NCI-H69 (cell line): ENCODE data around the gene ITPR1.
A peak's percentile ranks its signal among the peaks of the same experiment; 100 is the strongest.
"Not testable (repeated sequence)": the region's sequence is repeated elsewhere in the genome, so short reads cannot be mapped to it uniquely, and the experiment has no call there.

Experiments used
- DNase-seq: peaks from one replicate; lab custom pipeline; 2025; lab: John Stamatoyannopoulos, UW

ITPR1 gene

DNA sequence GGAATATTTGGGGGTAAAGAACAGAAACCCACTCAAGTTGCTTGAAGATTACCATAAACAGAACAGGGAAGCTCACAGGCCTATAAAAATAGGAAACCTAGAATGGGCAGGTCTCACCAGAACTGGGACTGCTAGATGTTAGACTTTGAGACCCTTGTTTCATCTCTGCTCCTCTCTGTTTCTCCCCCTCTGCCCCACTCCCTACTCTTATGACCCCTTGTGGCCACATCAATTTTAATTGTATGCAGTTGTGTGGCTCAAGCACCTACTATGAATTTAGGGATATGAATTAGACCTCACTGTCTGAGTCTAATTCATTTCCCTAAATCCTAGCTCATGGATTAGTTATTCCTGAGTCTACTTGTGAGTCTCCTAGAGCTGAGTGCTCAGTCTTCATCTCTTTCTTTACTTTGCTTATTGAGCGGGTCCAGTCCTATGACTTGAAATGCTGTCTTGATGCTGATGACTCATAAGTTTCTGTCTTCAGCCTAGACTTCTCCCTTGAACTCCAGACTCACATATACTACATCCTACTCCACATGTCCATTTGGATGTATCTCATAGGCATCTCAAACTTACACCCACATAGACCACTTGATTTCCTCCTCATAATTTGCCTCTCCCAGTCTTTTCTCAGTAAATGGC lies 78.7 kb downstream of the ITPR1 start:
- no peak for DNase-seq

DNA sequence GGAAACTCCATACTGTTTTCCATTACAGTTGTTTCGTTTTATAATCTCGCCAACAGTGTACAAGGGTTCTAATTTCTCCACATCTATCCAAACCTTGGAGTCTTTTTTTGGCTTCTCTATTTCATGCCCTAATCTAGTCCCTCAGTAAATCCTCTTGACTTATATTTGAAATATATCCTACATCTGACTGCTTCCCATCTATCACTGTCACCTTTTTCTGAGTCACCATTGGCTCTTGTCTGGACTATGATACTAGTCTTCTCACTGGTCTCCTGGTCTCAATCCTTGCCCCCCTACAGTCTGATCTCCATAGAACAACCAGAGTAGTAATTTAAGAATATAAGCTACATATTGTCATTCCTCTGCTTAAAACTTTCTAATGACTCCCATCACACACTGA lies 80.0 kb downstream of the ITPR1 start:
- no peak for DNase-seq

DNA sequence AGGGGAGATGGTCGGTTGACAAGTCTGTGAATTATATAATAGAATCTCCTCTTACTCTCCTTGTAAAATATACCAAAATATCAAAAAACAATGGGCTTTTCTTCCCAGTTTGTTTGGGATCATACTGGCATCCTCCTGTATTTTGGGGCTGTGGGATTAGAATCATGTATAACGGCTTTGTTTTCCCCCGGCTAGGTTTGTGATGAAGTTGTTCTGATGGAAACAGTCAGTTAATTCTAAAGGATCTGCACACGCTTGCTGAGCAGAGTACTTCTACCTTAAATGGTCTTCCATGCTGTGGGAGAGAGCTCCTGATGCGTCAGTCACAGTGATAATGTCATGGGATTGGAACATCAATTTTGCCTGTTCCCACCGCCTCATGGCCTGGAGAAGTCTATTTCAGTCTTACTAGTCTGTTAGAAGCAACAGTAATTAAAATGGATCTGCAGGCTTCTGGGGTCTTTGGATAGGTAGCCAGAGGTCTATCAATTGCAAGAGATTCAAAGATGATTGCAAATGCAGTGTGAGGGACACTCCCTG lies 81.3 kb downstream of the ITPR1 start:
- no peak for DNase-seq

DNA sequence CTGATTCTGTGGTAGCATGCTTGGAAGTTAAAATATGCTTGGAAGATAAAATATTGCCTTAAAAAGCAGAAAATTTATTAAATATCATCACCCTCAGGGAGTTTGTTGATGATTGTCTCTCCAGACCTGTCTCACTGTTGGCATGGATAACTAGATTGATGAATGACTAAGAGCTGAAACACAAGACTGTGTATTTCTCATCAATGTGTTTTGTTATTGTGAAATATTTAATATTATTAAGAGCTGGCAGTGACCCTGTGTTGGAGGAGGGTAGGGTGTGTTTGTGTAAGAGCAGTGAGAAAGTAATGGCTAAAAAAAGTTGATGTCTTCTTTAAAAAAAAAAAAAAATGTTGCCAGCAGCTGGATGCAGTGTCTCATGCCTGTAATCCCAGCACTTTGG lies 82.2 kb downstream of the ITPR1 start:
- DNase-seq: no peak

DNA sequence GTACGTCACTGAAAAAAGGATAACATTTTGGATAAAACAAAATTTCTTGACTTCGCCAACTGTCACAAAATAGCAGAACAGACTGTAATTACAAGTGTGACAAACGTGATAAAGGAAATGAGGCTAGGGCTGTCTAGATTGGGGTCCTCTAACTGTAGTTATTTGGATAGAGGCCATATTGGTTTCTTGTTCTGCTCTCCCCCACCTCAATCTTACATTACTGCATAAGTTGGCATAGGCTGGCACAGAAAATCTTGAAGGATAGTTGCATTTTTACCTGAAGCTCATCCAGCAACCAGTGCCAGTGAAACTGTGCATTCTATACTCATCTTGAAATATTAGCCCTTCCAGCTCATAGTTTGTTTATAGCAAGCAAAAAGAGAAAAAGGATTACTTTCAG lies 84.6 kb downstream of the ITPR1 start:
- DNase-seq: no peak

DNA sequence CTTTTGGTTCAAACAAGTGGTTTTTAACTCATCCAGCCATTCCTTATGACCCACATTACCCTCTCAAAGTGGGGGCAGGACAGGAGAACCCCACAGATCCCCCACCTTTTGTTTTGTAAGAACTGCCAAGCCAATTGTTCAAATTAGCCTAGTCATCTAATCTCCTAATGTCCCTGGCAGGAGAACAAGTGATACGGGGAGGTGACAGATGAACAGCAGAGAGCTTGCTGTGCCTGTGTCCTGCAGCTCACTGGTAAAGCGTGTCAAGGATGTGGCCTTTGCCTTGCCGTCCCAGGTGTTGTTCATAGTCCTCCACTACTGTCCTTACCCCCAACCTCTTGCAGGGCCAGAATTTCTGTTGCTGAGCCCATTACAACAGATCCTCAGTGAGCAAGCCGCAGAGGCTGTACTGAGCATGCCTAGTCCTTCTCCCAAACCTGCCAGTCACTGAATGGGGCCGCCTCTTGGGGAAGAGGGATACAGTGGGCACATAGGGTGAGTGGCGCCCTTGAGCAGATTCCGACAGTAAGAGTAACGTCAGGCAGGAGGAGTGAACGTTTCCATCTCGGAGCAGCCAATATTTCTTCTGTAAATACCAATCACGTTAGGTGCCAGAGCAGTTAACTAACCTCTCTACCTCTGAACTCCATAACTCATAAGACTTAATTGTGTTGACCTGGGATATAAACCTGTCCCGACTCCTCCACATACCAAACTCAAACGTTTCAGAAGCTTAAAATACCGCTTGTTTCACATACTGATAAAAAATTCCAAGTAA lies 87.4 kb downstream of the ITPR1 start:
- no peak for DNase-seq

DNA sequence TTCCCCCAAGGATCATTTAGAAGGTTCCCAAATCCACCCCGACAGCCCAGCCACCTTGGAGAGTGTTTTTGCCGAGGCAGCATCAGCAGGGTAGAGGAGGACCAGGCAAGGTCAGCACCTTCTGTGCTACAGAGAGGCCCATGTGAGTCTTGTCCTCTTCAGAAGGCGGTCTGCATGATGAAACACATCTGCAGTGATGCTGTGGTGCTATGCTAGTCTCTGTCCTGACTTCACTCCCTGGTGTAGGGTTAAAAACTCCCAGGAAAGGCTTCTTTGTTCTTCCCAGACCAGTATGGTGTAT lies 87.9 kb downstream of the ITPR1 start:
- DNase-seq: no peak

DNA sequence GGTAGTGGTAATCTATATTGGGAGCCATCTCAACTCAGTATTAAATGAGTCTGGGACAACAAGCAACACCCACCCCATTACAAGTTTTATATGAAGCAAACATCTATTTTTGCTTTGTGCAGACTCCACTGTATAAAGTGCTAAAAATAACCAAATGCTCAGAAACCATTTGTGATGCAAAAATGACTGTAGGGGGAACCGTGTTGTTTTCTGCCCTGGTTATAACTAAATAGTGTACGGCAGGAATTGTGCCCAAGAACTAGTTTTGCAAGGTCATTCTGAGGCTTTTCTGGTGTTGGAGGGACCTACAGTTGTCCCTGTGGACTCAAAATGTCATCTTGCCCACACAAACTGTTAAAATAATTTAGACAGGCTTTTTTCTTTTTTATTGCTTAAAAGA lies 88.3 kb downstream of the ITPR1 start:
- no peak for DNase-seq

DNA sequence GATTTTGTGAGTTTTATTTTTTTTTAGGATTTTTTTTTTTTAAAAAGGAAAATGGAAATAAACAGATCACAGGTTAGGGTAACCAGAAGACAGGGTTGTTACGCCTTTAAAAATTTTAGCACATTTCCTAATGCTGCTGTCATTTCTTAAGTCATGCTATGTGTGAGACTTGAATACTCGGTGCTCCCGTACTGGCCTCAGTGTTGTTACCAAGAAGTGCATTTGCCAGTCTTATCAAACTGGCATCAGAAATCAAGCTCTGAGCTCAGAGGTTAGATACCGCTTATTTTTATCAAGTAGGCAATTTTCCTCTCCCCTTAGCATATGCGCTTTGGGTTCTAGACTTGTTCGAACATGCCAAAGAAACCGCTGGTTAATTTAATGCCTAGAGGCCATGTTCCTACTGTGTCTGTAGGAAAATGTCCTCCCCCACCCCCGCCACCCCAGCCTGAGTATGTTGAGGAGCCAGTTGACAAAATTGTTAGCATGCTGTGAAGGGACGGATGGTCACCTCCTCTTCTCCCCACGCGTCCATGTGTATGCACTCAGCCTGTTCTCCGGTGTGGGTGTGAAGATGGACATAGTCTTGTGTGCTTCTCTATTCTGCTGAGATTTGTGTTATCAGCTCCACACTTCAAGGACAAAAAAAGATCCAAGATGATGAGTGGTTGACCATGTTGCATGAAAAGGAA lies 88.9 kb downstream of the ITPR1 start:
- DNase-seq: peak; percentile 16

DNA sequence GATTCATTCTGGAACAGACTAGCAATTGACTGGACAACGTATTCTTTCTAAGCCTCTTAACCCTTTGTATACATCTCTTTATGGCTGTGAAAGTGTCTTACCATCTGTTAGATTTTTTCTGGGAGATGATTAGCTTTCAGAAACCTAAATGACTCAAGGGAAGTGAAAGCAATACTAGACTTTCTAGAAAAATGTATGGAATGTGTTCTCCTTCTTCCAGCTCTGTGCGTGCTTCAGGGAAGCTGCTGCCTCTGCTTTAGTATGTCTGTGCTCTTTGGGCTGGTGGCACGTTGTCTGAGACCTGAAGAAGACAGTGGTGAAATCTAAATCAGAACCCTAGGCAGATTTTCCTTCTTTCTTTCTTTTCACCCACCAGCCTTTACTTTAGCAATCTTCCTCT lies 89.5 kb downstream of the ITPR1 start:
- DNase-seq: no peak

DNA sequence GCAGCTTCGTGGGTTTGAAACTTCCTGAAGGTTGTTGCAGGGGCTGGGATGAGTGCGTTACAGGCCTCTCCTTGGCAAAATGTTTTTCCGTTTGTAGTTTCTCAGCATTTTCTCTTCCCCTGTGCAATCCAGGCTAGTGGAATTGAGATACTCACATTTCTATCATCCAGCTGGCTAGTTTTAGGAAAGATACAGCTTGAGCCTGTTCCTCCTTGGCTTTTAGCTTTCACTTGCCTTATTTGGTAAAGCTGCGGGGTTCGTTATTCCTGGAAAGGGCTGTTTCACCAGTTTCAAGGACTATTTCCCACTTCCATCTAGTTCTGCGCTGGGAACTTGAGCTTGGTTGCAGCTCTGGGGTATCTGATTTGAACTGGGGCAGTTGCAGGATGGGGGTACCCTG lies 90.3 kb downstream of the ITPR1 start:
- no peak for DNase-seq

DNA sequence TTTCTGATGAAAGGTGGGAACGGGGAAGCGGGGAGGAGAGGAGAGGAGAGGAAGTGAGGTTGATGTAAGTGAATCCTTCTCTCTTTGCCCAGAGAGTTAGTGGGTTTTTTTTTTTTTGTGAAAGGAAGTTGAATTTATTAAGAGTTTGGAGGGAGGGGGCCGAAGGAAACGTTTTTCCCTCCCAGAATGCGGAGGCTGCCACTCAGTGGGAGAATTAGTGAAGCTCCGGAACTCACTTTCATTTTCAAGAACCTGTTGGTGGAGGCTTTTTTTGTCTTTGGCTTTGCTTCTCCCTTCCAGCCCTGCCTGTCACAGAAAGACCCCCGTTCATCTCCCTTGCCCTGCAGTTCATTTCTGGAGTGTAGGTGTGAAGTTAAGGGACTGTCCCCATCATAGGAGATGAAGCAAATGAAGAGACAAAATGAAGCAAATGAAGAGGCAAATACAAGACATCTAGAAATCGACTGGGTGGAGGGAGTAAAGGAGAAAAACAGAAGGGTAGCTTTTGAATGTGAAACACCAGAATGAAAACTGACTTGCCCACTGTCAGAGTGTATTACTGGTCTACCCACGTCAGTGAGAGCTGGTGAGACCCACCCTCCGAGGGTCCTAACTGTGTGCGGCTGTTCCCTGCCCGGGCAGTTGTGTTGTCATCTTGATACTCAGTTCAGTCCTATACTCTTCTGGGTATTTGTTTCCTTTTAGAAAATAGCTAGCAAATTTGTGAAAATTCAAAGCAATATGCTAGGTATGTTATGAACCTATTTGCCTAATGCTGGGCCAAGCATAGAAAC lies 91.5 kb downstream of the ITPR1 start:
- DNase-seq: no peak

DNA sequence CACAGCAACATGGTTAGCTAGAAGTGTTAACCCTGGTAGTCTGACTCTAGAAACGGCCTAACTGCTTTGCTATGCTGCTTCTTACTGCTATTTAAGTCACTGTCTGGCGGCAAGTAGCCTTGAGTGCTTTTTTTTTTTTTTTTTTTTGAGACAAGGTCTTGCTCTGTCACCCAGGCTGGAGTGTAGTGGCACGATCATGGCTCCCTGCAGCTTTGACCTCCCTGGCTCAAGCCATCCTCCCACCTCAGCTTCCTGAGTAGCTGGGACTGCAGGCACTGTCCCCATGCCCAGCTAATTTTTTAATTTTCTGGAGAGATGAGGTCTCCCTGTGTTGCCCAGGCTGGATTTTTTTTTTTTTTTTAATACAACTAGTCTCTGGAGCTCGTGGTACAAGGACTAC lies 93.2 kb downstream of the ITPR1 start:
- no peak for DNase-seq

DNA sequence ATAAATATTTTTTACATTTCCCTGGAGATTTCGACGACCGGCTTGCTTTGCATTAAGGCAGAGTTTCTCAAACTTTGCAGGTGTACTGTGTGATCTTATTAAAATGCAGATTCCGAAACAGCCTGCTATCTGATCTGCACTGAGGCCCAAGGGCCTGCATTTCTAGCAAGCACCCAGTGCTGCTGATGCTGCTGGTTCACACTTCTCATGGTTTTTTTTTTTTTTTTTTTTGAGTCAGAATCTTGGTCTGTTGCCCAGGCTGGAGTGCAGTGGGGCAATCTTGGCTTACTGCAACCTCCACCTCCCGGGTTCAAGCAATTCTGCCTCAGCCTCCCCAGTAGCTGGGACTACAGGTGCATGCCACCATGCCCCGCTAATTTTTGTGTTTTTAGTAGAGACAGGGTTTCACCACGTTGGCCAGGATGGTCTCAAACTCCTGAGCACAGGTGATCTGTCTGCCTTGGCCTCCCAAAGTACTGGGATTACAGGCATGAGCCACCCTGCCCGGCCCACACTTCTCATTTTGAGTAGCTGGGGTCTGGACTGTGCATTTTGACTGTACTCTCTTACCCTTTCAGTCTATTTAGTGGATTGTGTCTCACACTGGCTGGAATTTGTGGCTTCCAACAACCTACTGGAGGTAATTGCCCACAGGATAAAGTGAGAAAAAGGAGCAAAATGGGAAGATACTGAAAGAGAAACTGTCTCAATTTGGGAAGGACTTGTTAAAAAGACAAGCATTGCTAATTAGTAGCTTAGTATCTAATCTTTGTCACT lies 94.1 kb downstream of the ITPR1 start:
- no peak for DNase-seq

DNA sequence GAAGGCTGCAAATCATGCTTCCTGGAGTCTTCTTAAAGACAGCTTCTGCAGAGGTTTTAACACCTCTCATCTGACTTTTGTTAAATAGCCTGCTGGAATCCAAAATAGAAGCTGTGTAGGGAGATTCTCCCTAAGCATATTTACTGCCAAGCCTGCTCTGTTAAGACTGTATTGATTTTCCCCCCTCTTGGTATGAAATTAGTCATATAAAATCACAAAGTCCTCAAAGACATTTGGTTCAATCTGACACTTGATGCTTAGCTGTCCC lies 94.6 kb downstream of the ITPR1 start:
- no peak for DNase-seq

DNA sequence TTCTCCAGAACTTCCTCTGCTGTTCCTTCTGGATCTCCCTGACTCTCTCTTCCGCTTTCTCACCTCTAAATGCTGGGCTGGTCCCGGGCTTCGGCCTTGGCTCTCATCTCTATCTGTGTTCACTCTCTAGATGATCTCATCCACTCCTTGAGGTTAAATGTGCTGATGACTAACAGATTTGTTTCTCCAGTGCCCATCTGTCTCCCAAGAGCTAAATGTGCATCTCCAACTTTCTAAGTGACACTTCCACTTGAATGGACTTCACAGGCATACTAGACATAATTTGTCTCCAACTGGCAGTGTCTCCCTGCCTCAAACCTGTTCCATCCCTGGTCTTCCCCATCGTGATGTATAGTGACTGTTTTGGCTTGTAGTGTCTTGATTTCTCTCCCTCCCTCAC lies 95.3 kb downstream of the ITPR1 start:
- no peak for DNase-seq

DNA sequence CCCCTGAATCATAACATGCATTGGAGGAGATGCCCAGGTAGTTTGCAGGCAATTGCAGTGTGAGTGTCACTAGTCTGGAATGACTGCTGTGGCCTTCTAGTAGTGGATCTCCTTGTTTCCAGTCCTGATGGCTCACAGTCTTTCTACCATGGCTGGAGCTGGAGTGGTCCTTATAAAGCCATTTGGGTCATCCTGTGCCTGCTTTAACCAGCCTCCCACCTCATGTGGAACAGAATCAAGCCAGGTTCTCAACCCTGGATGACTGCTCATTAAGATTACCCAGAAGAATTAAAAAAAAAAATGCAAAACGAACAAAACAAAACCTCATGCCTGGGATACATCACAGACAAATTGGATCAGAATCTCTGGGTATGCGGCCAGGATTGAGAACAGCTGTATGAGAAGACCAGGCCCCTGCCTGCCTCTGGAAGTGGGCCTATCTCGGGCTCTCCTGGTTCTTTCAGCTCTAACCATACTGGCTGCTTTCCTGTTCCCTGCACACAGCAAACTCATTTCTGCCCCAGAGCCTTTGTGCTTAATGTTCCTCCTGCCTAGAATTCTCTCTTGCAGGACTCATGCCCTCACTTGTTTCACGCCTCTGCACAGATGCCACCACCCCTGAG lies 96.4 kb downstream of the ITPR1 start:
- DNase-seq: no peak

DNA sequence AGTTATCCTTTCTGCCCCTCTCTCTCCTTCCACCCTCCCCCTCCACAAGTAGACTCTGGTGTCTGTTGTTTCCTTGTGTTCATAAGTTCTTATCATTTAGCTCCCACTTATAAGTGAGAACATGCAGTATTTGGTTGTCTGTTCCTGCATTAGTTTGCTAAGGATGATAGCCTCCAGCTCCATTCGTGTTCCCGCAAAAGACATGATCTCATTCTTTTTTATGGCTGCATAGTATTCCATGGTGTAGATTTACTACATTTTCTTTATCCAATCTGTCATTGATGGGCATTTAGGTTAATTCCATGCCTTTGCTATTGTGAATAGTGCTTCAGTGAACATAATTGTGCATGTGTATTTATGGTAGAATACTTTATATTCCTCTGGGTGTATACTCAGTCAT lies 97.7 kb downstream of the ITPR1 start:
- not testable (repeated sequence) for DNase-seq

DNA sequence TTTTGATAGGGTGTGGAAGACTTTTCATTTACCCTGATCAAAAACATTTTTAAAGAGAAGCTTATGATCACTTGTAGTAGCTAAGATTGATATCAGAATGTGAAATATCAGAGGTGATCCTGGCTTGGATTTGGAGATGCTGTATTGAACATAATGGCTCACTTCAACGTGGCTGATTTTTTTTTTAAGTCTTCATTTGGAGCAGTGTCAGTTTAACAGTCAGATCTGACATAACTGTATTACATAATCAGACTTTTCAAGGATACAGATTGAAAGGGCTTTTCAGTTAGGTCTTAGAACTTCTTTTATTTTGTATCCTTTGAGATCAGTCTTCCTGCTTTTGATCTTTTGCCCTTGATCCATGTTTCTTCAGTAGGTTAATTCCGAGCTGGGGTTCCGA lies 98.5 kb downstream of the ITPR1 start:
- DNase-seq: no peak

DNA sequence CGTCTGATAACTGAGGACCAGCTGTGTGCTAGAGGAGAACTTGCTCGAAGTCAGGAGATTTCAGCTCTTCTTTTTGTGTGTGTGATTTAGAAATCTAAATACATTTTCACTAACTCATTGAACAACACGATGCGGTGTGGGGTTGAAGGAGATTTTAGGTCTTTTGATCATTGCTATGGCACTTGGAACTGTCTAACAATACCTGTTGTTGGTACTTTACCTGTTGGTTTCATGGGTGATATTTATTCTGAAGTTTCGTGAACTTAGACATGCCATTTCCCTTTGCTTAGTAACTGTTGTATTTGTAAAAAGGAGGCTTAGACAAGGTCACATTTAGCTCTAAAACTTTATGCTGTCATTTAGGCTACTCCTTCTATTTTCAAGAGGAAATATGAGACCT lies 99.9 kb downstream of the ITPR1 start:
- DNase-seq: no peak

DNA sequence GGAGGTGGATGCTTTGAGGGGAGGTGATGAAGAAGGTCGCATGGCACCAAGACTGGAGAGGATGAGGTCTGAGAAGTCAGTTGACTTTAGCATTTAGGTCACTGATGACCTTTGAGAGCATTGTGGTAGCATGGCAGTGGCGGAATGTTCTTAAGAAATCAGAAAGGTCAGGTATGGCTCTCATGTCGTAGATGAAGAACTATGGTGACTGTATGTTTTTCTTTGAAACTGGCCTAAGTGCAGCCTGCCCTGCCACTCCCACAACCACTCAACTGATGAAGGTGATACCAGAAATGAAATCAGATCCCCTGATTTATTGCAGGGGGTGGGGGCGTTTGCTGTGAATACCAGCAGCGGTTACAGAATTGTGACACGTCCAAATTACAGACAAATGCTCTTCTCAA lies 102.6 kb downstream of the ITPR1 start:
- DNase-seq: no peak

DNA sequence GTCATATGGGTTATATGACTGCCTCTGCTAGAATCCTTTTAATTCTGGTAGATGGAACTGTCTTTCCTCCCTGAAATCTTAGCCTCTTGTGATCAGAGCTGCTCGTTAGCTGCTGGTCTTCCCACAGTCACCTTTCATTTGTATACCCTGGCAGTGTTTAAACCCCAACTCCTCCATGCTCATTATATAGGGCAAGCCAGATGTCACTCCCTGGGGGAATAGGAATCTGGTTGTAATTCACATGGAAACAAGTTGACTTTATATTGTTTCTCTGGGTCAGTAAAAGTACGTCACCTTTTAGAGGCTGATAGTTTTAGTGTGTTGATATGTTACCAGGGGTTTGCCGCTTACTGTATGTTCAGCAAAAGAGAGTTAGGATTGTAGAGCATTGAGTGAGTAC lies 103.5 kb downstream of the ITPR1 start:
- DNase-seq: peak; percentile 2
